ENCODE results near the gene PATE1.

DNA sequence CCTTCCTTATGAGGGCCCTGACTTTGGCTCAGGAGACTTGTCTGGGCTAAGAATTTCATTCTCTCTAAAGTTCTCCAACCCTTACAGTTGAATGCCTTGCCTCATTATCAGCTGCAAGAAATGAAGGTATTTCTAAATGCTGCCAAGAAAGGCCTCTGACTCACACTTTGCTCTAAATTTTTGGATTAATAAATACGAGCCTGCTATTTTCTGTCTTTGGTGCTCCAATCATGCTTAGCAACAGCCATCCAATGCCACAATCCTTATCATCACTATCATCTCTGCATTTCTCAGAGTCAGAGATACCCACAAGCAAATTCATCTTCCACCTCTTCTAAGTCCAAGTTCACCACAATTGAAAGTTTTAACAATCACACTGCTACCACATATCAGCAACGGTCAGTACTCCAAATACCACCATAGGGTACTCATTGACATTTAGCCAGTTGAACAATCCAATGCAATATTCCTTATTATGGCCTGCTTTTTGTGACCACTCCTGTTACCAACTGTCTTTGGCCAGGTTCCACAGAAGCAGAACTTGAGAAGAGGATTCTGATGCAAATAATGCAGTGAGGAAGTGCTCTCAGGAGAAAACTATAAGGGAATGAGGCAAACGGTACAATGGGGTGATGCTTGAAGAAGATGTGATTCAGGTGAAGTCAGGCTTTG is 26.9 kb downstream of the PATE1 start:
- TF ChIP-seq, protein P1, sequence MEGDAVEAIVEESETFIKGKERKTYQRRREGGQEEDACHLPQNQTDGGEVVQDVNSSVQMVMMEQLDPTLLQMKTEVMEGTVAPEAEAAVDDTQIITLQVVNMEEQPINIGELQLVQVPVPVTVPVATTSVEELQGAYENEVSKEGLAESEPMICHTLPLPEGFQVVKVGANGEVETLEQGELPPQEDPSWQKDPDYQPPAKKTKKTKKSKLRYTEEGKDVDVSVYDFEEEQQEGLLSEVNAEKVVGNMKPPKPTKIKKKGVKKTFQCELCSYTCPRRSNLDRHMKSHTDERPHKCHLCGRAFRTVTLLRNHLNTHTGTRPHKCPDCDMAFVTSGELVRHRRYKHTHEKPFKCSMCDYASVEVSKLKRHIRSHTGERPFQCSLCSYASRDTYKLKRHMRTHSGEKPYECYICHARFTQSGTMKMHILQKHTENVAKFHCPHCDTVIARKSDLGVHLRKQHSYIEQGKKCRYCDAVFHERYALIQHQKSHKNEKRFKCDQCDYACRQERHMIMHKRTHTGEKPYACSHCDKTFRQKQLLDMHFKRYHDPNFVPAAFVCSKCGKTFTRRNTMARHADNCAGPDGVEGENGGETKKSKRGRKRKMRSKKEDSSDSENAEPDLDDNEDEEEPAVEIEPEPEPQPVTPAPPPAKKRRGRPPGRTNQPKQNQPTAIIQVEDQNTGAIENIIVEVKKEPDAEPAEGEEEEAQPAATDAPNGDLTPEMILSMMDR (IDR thresholded peaks at IDR 0.05): no peak
- TF ChIP-seq POLR2A (IDR thresholded peaks at IDR 0.05): no peak
